ENCODE measurements around the gene DERL2.

The DERL2 gene

GRCh38 chr17:5485270-5486205 is at the start of gene DERL2:
Gene DERL2 (minus strand): TSS chr17:5486178. CDS start chr17:5486161, 17 bp downstream.
- TF ChIP-seq CTCF (IDR thresholded peaks at IDR 0.05; ENCODE audit: low read depth, low read length, missing control alignments) = no peak
- no peak for DNase-seq (ENCODE audit: low read depth)
- H3K4me3 ChIP-seq (ENCODE audit: low read depth, low read length) = peak within 1 kb of the TSS; percentile 98
- in situ Hi-C loops (cut with HindIII; ENCODE audit: low sequenced_read_pairs) = no loop called here

- in situ Hi-C loops (cut with HindIII; ENCODE audit: low sequenced_read_pairs) = no loop called here
These were observed 49.5 kb upstream of the DERL2 start for GRCh38 chr17:5535436-5535835.

GRCh38 chr17:5533486-5534315 is 47.7 kb upstream of the DERL2 start:
- no peak for TF ChIP-seq CTCF (IDR thresholded peaks at IDR 0.05; ENCODE audit: low read depth, low read length, missing control alignments)
- H3K4me3 ChIP-seq (ENCODE audit: low read depth, low read length) = no peak overlapping the region
- in situ Hi-C loops (cut with HindIII; ENCODE audit: low sequenced_read_pairs) = no loop called here
- no peak for DNase-seq (ENCODE audit: low read depth)

More at GRCh38 chr17:5535436-5535835, 49.5 kb upstream of the DERL2 start:
- no peak overlapping the region for H3K4me3 ChIP-seq (ENCODE audit: low read depth, low read length)
- no peak for DNase-seq (ENCODE audit: low read depth)
- TF ChIP-seq CTCF (IDR thresholded peaks at IDR 0.05; ENCODE audit: low read depth, low read length, missing control alignments) = no peak

- no peak for TF ChIP-seq CTCF (IDR thresholded peaks at IDR 0.05; ENCODE audit: low read depth, low read length, missing control alignments)
- no peak for DNase-seq (ENCODE audit: low read depth)
- in situ Hi-C loops (cut with HindIII; ENCODE audit: low sequenced_read_pairs) = no loop called here
- H3K4me3 ChIP-seq (ENCODE audit: low read depth, low read length) = no peak overlapping the region
These were observed 46.6 kb upstream of the DERL2 start for GRCh38 chr17:5532581-5532980.

DNA sequence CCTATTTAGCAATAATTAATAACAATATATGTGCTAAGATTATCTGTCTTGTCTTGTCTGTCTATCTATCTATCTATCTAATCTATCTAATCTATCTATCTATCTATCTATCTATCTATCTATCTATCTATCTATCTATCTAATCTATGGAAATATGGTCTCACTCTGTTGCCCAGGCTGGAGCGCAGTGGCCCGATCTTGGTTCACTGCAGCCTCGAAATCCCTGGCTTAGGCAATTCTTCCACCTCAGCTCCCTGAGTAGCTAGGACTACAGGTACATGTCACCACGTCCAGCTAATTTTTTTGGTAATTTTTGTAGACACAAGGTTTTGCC is 45.1 kb upstream of the DERL2 start:
- in situ Hi-C loops (cut with HindIII; ENCODE audit: low sequenced_read_pairs) = no loop called here
- no peak for DNase-seq (ENCODE audit: low read depth)

More for the DNA sequence above, 45.1 kb upstream of the DERL2 start:
- no peak overlapping the region for H3K4me3 ChIP-seq (ENCODE audit: low read depth, low read length)
- no peak for TF ChIP-seq CTCF (IDR thresholded peaks at IDR 0.05; ENCODE audit: low read depth, low read length, missing control alignments)
